GM10266 (cell line): Measurements from ENCODE around the gene CST3.

Experiments
- DNase-seq: peaks from one replicate; pipeline ENCODE4 v3.0.0; 2012; ENCODE audit errors: extremely low spot score
- TF ChIP-seq, protein P1 (sequence below): IDR thresholded peaks from 2 replicates; pipeline ENCODE4 v1.5.1; 2012; ENCODE audit warnings: mild to moderate bottlenecking, low read depth; ENCODE audit not compliant: control insufficient read depth, insufficient read depth; ENCODE audit errors: missing control alignments

Gene CST3

DNA sequence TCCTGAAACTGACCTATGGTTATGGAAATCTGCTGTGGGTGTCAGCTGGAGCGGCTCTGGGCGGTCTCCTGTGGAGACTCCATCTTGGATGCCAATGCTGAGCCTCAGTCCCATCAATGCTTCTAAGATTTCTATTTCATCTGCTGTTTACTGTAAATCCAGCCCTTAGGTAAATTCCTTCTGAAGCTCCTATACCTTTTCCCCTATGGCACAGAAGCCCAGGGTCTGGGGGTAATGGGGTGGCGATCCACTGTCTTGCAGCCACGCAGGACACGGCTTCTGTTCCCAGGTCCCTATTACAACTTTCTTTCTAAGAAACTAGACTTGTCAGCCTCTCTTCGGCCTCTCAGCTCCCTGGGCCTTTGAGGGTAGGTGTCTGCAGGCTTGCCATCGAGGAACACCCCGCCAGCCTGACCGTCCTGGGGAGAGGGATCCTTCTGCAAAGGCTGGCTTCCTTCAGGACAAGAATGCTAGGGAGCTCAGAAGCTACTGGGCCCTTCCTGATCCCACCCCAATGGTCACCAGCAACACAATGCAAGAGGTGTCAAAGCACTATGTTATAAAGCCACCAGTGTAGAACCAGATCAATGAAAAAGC, 6.4 kb downstream of the CST3 start:
- DNase-seq, result no peak
- TF ChIP-seq, protein P1, sequence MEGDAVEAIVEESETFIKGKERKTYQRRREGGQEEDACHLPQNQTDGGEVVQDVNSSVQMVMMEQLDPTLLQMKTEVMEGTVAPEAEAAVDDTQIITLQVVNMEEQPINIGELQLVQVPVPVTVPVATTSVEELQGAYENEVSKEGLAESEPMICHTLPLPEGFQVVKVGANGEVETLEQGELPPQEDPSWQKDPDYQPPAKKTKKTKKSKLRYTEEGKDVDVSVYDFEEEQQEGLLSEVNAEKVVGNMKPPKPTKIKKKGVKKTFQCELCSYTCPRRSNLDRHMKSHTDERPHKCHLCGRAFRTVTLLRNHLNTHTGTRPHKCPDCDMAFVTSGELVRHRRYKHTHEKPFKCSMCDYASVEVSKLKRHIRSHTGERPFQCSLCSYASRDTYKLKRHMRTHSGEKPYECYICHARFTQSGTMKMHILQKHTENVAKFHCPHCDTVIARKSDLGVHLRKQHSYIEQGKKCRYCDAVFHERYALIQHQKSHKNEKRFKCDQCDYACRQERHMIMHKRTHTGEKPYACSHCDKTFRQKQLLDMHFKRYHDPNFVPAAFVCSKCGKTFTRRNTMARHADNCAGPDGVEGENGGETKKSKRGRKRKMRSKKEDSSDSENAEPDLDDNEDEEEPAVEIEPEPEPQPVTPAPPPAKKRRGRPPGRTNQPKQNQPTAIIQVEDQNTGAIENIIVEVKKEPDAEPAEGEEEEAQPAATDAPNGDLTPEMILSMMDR, result no peak

DNA sequence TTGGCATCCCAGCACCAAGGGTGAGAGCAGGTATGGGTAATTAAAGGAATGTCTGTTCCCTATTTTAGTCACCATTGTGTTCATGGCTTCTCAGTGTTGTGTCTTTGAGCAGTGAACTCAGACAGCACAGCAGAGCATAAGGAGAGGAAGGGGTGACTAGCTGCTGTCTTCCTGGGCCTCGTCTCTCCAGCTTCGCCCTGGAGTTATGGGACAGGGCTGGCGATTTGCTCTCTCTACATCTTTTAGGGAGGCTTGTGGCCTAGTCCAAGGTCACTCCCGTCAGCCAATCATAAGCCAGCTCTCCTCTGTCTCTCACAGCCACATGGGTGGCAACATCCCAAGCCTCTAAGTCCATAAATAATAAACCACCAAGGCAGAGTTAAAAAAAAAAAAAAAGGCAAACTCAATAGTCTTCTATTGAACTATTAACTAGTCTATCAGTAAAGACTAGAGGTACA, 7.3 kb downstream of the CST3 start:
- DNase-seq, result no peak

DNA sequence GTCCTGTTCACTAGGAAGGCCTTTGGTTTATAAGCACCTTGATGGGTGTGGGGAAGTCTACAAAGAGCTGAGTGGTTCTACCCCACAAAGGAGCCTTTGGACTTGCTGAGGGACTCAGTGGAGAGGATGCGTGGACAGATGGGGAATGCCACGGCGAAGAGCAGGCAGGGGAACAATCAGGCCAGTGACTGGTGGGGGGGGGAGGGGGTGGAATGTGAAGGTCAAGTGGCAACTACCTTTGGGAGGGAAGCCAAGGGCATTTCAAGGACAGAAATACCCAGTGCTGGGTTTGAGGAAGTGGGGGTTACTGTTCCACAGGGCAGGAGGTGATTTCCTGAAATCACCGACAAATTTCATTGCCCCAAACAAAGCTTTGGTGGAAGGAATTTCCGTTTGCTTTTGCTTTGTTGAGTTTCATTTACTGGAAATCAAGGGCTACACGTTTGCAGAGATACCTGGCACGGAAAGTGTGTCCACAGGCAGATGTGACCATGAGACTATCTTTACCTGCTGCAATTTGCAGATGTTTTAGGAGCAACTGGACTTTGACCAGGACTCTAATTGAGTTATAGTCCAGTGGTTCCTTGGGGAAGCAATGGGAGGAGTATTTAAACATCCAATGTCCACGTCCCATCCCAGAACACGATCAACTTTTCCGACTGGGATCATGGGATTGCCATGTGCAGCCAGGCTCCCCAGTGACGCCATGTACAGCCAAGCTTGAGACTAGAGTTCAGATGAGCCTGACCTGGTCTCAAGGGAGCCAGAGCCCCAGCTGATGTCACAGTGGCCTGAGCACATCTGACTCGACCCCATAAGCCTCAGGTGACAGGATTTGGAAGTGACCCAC, 8.0 kb downstream of the CST3 start:
- no peak for DNase-seq
- TF ChIP-seq, protein P1, result no peak

More for the DNA sequence above, 7.3 kb downstream of the CST3 start:
- TF ChIP-seq, protein P1, result no peak

DNA sequence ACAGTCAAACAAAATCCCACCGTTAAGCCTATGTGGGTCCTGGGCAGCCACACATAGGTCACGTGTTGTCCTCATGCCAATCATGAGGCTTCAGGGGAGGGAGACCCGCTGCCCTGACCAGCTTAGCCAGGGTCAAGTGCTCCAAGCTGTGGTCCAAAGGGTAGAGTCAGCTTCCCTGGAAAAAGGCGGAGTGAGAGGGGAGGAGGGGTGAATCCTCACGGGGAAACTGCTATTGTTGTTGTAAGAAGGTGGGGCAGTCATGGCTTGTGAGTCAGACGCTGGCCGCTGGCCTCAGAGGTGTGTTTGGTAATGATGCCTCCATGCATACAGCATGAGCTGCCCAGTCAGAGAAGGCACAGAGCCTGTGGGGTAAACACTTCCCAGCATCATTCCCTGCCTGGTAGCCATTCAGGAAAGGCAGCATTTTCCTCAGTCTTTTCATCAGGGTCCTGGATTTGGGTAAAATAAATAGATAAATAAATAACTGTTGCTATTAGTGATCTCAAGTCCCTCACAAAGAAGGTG, 8.7 kb downstream of the CST3 start:
- TF ChIP-seq, protein P1, result no peak
- no peak for DNase-seq

DNA sequence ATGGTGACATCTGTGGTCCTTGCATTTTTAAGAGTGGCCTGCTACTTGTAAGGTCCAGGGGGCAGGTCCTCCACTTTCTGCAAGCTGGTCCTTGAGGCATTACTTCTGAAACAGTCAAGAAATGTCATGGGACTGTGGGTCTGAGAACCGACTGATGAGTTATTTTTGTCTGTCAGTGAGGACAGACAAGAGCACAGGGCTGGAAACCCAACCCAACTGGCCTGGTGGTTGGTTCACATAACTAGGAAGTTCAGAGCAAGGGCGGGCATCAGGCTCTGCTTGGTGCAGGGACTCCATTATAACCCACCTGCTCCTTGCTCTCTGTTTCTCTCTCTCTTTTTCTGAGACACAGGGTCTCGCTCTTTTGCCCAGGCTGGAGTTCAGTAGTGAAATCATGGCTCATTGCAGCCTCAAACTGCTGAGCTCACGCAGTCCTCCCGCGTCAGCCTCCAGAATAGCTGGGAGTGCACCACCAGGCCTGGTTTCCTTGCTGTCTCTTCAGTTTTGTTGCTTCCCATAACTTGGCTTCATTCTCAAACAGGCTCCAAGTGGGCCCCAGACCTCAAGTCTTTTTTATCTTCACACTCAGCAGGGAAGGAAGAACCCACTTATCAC, 9.2 kb downstream of the CST3 start:
- DNase-seq, result no peak

DNA sequence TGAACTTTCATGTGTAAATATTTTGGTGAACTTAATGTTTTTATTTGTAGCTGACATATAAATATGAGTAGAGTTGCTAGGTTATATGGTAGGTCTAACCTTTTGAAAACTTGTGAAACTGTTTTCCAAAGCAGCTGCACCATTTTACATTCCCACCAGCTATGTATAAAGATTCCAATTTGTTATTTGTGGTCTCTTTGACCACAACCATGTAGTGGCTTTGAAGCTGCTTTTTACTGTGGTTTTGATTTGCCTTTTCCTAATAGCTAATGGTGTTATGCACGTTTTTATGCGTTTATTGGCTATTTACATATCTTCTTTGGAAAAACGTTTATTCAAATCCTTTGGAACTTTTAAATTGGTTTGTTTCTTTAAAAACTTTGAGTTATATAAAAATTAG, 10.3 kb downstream of the CST3 start:
- DNase-seq, result no peak
- TF ChIP-seq, protein P1, result no peak

More for the DNA sequence above, 9.2 kb downstream of the CST3 start:
- TF ChIP-seq, protein P1, result no peak
